ENCODE measurements around the gene FAM107A. TPM values are rescaled to one million over a fixed set of nuclear protein-coding genes. Genes with fewer than 3 reads are reported as not detected.
"Not testable (repeated sequence)": the region's sequence is repeated elsewhere in the genome, so short reads cannot be mapped to it uniquely, and the experiment has no call there.

FAM107A gene
- total and polyA plus RNA-seq, 9 of the 15 experiments (the other 6 are each of a cell fraction or from before 2014, with no cell fraction given): 0.07 TPM; not detected in 8

GRCh38 chr3:58528629-58529028, 48.6 kb downstream of the FAM107A start:
- H3K27ac ChIP-seq (ENCODE audit: extremely low read depth, low read depth, low read length): no peak overlapping the region
- H3K36me3 ChIP-seq (ENCODE audit: control insufficient read depth, insufficient read depth, low read length): no peaks in the 10 kb centered on the region
- ChIA-PET POLR2A (interaction anchor here (0.6 to 1.1 kb wide), 2 partner anchors 35 to 104 kb away, joined by 3 read pairs; no protein-coding TSS in a partner anchor), CTCF (ENCODE audit: low intra/inter-chr PET ratio) (no interaction called here)
- H3K9ac ChIP-seq (ENCODE audit: insufficient read depth in 1 of 2, low read depth in 2 of 2, low read length in 2 of 2): no peak overlapping the region
- no peak for DNase-seq (ENCODE audit: extremely low read depth in 1 of 4, low spot score in 3 of 4)
- peaks cover 2 to 17% of the 10 kb centered on the region in 2 experiments; a peak in 4 of 5 replicates for H3K4me1 ChIP-seq (replicated peaks in 1 of 2; ENCODE audit: control insufficient read depth in 2 of 2, insufficient read depth in 2 of 2, low read length in 2 of 2)
- 0 out of 5 replicates have a peak, but pooled peaks cover 0 to 5% of the 10 kb centered on the region in 2 experiments for H3K27me3 ChIP-seq (ENCODE audit: control insufficient read depth in 2 of 2, insufficient read depth in 2 of 2, low read length in 2 of 2)
- H3K9me1 ChIP-seq (ENCODE audit: control insufficient read depth, insufficient read depth, low read length): no peaks in the 10 kb centered on the region
- 6% methylated on average over 3 of the region's 6 CpGs for WGBS (ENCODE audit: insufficient coverage, low coverage, missing lambda C conversion rate)
- H4K20me1 ChIP-seq (replicated peaks; ENCODE audit: control insufficient read depth, insufficient read depth, low read length): no peaks in the 10 kb centered on the region
- H3K4me3 ChIP-seq: no peak overlapping the region
- in situ Hi-C loops (cut with MboI): no loop called here
- H3K79me2 ChIP-seq (ENCODE audit: control insufficient read depth, insufficient read depth, low read length): no peaks in the 10 kb centered on the region
- no peak overlapping the region for H2AFZ ChIP-seq (ENCODE audit: low read depth, low read length)
- no peak for FAIRE-seq
- no peak for ATAC-seq
- no peak overlapping the region for H3K4me2 ChIP-seq (ENCODE audit: insufficient read depth, low read length)
- no peak for TF ChIP-seq TGIF2 (CRISPR knock-in tag; IDR thresholded peaks at IDR 0.05)
- no peak for TF ChIP-seq GMEB1 (CRISPR knock-in tag; IDR thresholded peaks at IDR 0.05)
- no peak for TF ChIP-seq MEIS2 (IDR thresholded peaks at IDR 0.05; ENCODE audit: partially characterized antibody)
- no peak for TF ChIP-seq ZNF174 (CRISPR knock-in tag; IDR thresholded peaks at IDR 0.05)
- no peak for TF ChIP-seq LCOR (CRISPR knock-in tag; IDR thresholded peaks at IDR 0.05)
- TF ChIP-seq ZNF146 (CRISPR knock-in tag; IDR thresholded peaks at IDR 0.05; ENCODE audit: unreplicated experiment): no peak
- no peak for TF ChIP-seq CBX2 (IDR thresholded peaks at IDR 0.05; ENCODE audit: insufficient read depth, low read length, poor library complexity, severe bottlenecking)
- TF ChIP-seq ARID1B (IDR thresholded peaks at IDR 0.05): no peak
- TF ChIP-seq LARP7 (IDR thresholded peaks at IDR 0.05): no peak
- intact Hi-C loops (cut with micrococcal nuclease): loop anchor here (2.0 kb wide), 1 partner anchor 222 kb away; the partner anchor contains the start of genes HTD2 and RPP14
- BruUV-seq (replicated peaks): no TSS peak
- no peaks in the 10 kb centered on the region for H3K9me3 ChIP-seq (replicated peaks; ENCODE audit: control insufficient read depth, insufficient read depth, low read depth, low read length)

- H3K27ac ChIP-seq (ENCODE audit: extremely low read depth, low read depth, low read length); DNase-seq (ENCODE audit: extremely low read depth in 1 of 4, low spot score in 3 of 4); H3K4me3 ChIP-seq; FAIRE-seq; intact Hi-C loops (cut with micrococcal nuclease); BruUV-seq (replicated peaks); H2AFZ ChIP-seq (ENCODE audit: low read depth, low read length); ATAC-seq; in situ Hi-C loops (cut with MboI); H3K9me3 ChIP-seq (replicated peaks; ENCODE audit: control insufficient read depth, insufficient read depth, low read depth, low read length); H3K79me2 ChIP-seq (ENCODE audit: control insufficient read depth, insufficient read depth, low read length); H3K36me3 ChIP-seq (ENCODE audit: control insufficient read depth, insufficient read depth, low read length); CTCF ChIA-PET (ENCODE audit: low intra/inter-chr PET ratio); H3K9me1 ChIP-seq (ENCODE audit: control insufficient read depth, insufficient read depth, low read length); H3K27me3 ChIP-seq (ENCODE audit: control insufficient read depth in 2 of 2, insufficient read depth in 2 of 2, low read length in 2 of 2); H3K4me2 ChIP-seq (ENCODE audit: insufficient read depth, low read length); H4K20me1 ChIP-seq (replicated peaks; ENCODE audit: control insufficient read depth, insufficient read depth, low read length); POLR2A ChIA-PET; H3K9ac ChIP-seq (ENCODE audit: insufficient read depth in 1 of 2, low read depth in 2 of 2, low read length in 2 of 2): not testable (repeated sequence)
- WGBS (ENCODE audit: insufficient coverage, low coverage, missing lambda C conversion rate): 0% methylated on average over 1 of the region's 3 CpGs
- peaks cover 8 to 11% of the 10 kb centered on the region in 2 experiments; a peak in 4 of 5 replicates for H3K4me1 ChIP-seq (replicated peaks in 1 of 2; ENCODE audit: control insufficient read depth in 2 of 2, insufficient read depth in 2 of 2, low read length in 2 of 2)
Observed at GRCh38 chr3:58527440-58527839, 49.8 kb downstream of the FAM107A start.
